ENCODE results near the gene PLEKHA1. TPM values are rescaled to one million over a fixed set of nuclear protein-coding genes. Genes with fewer than 3 reads are reported as not detected.

Gene PLEKHA1
- total RNA-seq, 2 donors from 2014 or later: 22.3 to 46.8 TPM

DNA sequence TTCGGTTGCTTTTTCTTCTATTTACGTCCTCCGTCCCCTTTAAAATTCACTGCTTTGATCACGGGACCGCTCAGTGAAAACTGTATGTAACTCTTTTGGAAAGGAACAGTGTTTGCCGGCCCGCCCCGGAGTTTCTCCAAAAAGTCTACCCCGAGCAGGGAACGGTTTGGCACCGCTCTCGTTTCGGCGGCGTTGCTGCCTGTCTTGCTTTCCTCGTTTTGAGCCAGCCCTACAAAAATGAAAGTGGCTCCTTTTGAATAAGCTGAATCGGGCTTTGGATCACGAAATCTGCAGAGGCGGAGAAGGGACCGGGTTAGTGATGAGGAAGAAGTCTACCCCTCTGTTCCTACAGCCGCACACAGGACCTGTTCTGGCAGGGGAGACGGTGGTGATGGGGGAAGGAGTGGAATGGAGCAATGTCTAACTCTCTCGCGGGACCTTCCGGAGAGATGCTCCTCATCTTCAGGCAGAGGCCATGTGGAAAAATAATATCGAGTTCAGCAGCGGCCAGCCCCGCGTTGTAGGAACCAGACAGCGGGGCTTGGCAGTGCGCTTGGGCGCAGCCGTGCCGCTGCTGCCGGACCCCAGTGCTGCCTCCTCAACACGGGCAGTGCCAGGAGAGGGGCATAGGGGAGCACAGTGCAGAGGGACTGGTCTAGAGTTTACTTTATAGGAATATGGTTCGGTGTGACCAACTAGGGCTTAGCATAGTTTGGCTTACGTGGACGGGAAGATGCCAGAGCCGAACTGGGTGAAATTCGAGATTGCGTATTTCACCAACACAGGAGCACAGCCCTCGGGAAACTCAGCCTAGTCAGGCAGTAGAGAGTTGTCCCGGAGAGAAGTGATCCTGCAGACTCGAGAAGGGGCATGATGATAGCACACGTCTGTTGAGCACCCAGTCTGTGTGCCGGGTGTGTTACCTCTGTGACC is 88.3 kb downstream of the PLEKHA1 start:
- Histone ChIP-seq H3K4me3 (peak overlapping the region; percentile 95), H3K9me3 (no peaks in the 10 kb centered on the region), H3K27ac (peak overlapping the region; percentile 94), H3K27me3 (replicated peaks; ENCODE audit: insufficient read depth) (no peaks in the 10 kb centered on the region), H3K4me1 (ENCODE audit: control insufficient read depth in 1 of 2, low read depth in 2 of 2) (peaks cover 29 to 47% of the 10 kb centered on the region in 2 donors), H3K36me3 (no peaks in the 10 kb centered on the region)
- TF ChIP-seq, protein P1, sequence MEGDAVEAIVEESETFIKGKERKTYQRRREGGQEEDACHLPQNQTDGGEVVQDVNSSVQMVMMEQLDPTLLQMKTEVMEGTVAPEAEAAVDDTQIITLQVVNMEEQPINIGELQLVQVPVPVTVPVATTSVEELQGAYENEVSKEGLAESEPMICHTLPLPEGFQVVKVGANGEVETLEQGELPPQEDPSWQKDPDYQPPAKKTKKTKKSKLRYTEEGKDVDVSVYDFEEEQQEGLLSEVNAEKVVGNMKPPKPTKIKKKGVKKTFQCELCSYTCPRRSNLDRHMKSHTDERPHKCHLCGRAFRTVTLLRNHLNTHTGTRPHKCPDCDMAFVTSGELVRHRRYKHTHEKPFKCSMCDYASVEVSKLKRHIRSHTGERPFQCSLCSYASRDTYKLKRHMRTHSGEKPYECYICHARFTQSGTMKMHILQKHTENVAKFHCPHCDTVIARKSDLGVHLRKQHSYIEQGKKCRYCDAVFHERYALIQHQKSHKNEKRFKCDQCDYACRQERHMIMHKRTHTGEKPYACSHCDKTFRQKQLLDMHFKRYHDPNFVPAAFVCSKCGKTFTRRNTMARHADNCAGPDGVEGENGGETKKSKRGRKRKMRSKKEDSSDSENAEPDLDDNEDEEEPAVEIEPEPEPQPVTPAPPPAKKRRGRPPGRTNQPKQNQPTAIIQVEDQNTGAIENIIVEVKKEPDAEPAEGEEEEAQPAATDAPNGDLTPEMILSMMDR (IDR thresholded peaks at IDR 0.05): no peak
- no peak for DNase-seq (ENCODE audit: low spot score)
- ATAC-seq (ENCODE audit: insufficient number of reproducible peaks, low FRiP score, low read depth): no peak

DNA sequence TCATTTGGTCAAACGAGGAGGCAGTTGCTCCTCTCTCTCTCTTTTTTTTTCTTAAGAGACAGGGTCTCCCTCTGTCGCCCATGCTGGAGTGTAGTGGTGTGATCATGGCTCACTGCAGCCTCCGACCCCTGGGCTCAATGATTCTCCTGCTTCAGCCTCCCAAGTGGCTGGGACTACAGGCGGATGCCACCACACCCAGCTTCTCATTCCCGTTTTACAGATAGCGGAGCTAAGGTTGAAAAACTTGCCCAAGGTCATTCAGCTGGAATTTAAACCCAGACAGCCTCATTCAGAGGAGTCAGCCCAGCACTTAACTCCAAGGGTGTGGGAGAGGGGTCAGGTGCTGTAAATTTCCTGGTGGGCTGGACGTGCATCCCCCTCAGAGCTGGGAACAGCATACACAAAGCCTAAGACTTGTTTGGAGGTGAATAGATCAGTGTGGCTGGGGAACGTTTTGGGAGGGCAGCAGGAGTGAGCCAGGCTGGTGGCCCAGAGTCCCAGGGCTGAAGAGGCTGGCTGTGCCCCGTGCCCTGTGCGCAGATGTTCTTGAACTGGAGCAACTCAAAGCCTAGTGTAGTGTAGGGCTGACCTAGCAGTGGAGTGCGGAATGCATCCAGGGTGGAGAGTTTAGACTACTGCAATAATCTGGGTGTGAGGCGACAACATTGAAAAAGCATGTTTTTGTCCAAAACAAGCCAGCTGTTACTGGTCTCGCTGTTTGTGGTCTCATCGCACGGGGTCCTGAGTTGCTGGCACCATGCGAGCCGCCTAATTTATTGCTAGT is 89.2 kb downstream of the PLEKHA1 start:
- Histone ChIP-seq H3K27ac (peak overlapping the region; percentile 94), H3K4me3 (peak overlapping the region; percentile 95), H3K36me3 (no peaks in the 10 kb centered on the region), H3K9me3 (no peaks in the 10 kb centered on the region), H3K27me3 (replicated peaks; ENCODE audit: insufficient read depth) (no peaks in the 10 kb centered on the region), H3K4me1 (ENCODE audit: control insufficient read depth in 1 of 2, low read depth in 2 of 2) (peaks cover 35 to 53% of the 10 kb centered on the region in 2 donors)
- TF ChIP-seq, protein P1 (IDR thresholded peaks at IDR 0.05): no peak
- ATAC-seq (ENCODE audit: insufficient number of reproducible peaks, low FRiP score, low read depth) (no peak), DNase-seq (ENCODE audit: low spot score) (no peak)

DNA sequence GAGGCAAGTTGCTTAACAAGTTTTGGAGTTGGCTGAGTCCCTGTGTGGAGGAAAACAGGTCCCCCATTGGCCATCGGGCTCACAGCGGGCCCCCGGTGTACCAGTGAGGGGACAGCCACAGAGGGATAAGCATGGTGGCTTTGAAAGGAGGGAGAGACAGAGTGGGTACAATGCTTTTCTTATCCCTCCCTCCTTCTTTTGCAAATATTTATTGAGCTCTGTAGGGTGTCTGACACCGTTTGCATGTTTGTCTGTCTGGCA is 89.7 kb downstream of the PLEKHA1 start:
- Histone ChIP-seq H3K27ac (no peak overlapping the region), H3K9me3 (no peaks in the 10 kb centered on the region), H3K4me1 (ENCODE audit: control insufficient read depth in 1 of 2, low read depth in 2 of 2) (peaks cover 39 to 58% of the 10 kb centered on the region in 2 donors), H3K36me3 (no peaks in the 10 kb centered on the region), H3K27me3 (replicated peaks; ENCODE audit: insufficient read depth) (no peaks in the 10 kb centered on the region), H3K4me3 (peak overlapping the region; percentile 95)
- no peak for DNase-seq (ENCODE audit: low spot score)
- no peak for ATAC-seq (ENCODE audit: insufficient number of reproducible peaks, low FRiP score, low read depth)
- TF ChIP-seq, protein P1 (IDR thresholded peaks at IDR 0.05): no peak

DNA sequence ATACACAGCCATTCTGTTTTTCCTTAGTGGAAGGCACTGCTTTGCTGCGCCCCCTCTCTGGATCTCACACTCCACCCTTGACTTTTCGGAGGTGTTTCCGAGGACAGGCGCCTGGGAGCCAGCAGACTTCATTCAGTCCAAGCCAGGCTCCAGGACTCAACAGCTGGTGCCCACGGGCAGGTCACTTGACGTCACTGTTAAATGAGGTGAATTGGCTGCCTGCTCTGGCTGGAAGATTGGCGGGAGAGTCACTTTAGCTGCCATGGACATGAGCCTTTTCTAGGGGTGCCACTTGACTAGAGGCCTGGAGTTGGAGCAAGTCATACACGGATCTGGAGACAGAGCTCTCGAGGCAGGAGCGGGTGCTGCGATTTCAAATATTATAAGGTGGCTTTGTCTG is 90.1 kb downstream of the PLEKHA1 start:
- Histone ChIP-seq H3K4me3 (peak overlapping the region; percentile 95), H3K4me1 (ENCODE audit: control insufficient read depth in 1 of 2, low read depth in 2 of 2) (peaks cover 43 to 62% of the 10 kb centered on the region in 2 donors), H3K9me3 (no peaks in the 10 kb centered on the region), H3K36me3 (no peaks in the 10 kb centered on the region), H3K27ac (no peak overlapping the region), H3K27me3 (replicated peaks; ENCODE audit: insufficient read depth) (no peaks in the 10 kb centered on the region)
- ATAC-seq (ENCODE audit: insufficient number of reproducible peaks, low FRiP score, low read depth): no peak
- TF ChIP-seq, protein P1 (IDR thresholded peaks at IDR 0.05): no peak
- DNase-seq (ENCODE audit: low spot score): no peak

DNA sequence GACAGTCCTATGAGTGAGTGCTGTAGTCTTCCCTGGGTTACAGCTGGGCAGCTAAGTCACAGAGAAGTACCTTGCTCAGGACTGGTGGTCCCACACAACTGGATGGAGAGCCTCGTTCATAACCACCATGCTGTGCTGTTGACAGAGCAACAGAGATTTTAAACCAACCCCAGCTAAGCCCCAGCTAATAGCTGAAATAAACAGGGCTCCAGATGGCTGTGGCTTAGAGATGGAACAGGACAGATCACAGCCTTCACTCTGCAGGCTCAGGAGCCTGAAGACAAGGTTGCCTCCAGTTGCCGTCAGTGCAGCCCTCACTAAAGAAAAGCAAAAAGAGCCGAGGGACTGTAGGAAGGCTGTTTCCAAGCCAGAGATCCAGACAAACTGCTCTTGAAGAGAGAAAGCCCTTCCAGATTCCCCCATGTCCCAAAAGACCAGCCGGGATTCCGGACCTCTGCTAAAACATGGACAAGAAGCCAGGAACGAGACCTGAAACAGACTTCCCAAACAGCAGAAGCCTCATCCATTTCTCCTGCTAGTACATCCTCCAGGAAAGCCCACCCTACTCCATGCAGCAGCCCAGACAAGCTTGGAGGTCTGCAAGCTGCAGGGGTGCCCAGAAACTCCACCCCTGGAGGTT is 91.0 kb downstream of the PLEKHA1 start:
- Histone ChIP-seq H3K4me1 (ENCODE audit: control insufficient read depth in 1 of 2, low read depth in 2 of 2) (peaks cover 45 to 64% of the 10 kb centered on the region in 2 donors), H3K4me3 (no peak overlapping the region), H3K9me3 (no peaks in the 10 kb centered on the region), H3K27me3 (replicated peaks; ENCODE audit: insufficient read depth) (no peaks in the 10 kb centered on the region), H3K27ac (no peak overlapping the region), H3K36me3 (no peaks in the 10 kb centered on the region)
- no peak for DNase-seq (ENCODE audit: low spot score)
- ATAC-seq (ENCODE audit: insufficient number of reproducible peaks, low FRiP score, low read depth): no peak
- TF ChIP-seq, protein P1 (IDR thresholded peaks at IDR 0.05): no peak
